Endothelial cell of umbilical vein (primary cell): ENCODE results near the gene OR2Z1. TPM values are rescaled to one million over a fixed set of nuclear protein-coding genes. Genes with fewer than 3 reads are reported as not detected.
"Not testable (repeated sequence)": the region's sequence is repeated elsewhere in the genome, so short reads cannot be mapped to it uniquely, and the experiment has no call there.

ENCODE experiments used
- BruUV-seq: library from RNA; stranded (reverse); fragments of 400-500 nt; replicated peaks from 2 replicates; lab custom pipeline; 2021; lab: Mats Ljungman, UMichigan
- CTCF ChIA-PET: fragments of 300-600, 350-600 bp; sonication (Branson Sonifier 250); formaldehyde crosslinking; loops from one replicate; lab custom pipeline; 2021; ENCODE audit warnings: antibody characterized with exemption, inconsistent platforms; lab: Charles Lee
- POLR2A ChIA-PET: fragments of 300-600, 350-600 bp; sonication (Branson Sonifier 250); formaldehyde crosslinking; loops from one replicate; lab custom pipeline; 2021; ENCODE audit warnings: antibody characterized with exemption, inconsistent platforms; lab: Charles Lee
- DNase-seq: peaks from one replicate; pipeline ENCODE4 v3.0.0-alpha.2; 2011; ENCODE audit warnings: low read depth, low spot score
- FAIRE-seq: peaks from 2 replicates; lab custom pipeline; 2011; peaks lifted over from hg19 to GRCh38; lab: Jason Lieb, UNC
- H2AFZ ChIP-seq: 2 replicates; pipeline ENCODE4 v1.6.0; 2012; ENCODE audit warnings: low read depth, low read length, control low read depth, inconsistent platforms
- H3K27ac ChIP-seq: 2 replicates; pipeline ENCODE4 v1.5.1; 2011; ENCODE audit warnings: low read depth, mild to moderate bottlenecking, control low read depth, low read length, moderate library complexity; ENCODE audit not compliant: insufficient read depth
- H3K27me3 ChIP-seq, 2 experiments: 2 replicates each; pipeline versions ENCODE4 v1.6.0 to v1.6.1; 2011; ENCODE audit warnings: low read length in 2 of 2, mixed read lengths in 1 of 2; ENCODE audit not compliant: control insufficient read depth in 2 of 2, insufficient read depth in 2 of 2
- H3K36me3 ChIP-seq, 2 experiments: 2 replicates in 1 of 2; 3 replicates in 1 of 2; pipeline ENCODE4 v1.5.1; 2011; ENCODE audit warnings: low read length in 2 of 2, mild to moderate bottlenecking in 1 of 2, moderate library complexity in 1 of 2; ENCODE audit not compliant: control insufficient read depth in 2 of 2, insufficient read depth in 2 of 2; ENCODE audit errors: extremely low read depth in 1 of 2
- H3K4me1 ChIP-seq: 3 replicates; pipeline ENCODE4 v1.5.1; 2011; ENCODE audit warnings: mild to moderate bottlenecking, low read length; ENCODE audit not compliant: control insufficient read depth, insufficient read depth; ENCODE audit errors: extremely low read depth
- H3K4me2 ChIP-seq: 2 replicates; pipeline ENCODE4 v1.6.1; 2011; ENCODE audit warnings: low read length, control low read depth, mixed read lengths; ENCODE audit not compliant: insufficient read depth
- H3K4me3 ChIP-seq, 3 experiments: fragments of 200-600 bp in 1 of 3; sonication (generic), shearing (Covaris generic) in 1 of 3; replicated peaks in 1 of 3; 2 replicates each; pipeline ENCODE4 v1.5.1; 2011 to 2016; ENCODE audit warnings: control low read depth in 3 of 3, low read length in 3 of 3, mild to moderate bottlenecking in 2 of 3, inconsistent platforms in 1 of 3, low read depth in 1 of 3, moderate library complexity in 1 of 3; ENCODE audit not compliant: insufficient read depth in 1 of 3
- H3K79me2 ChIP-seq: 2 replicates; pipeline ENCODE4 v1.6.0; 2012; ENCODE audit warnings: low read length, inconsistent platforms; ENCODE audit not compliant: control insufficient read depth, insufficient read depth
- H3K9ac ChIP-seq: replicated peaks from 2 replicates; pipeline ENCODE3; 2011; ENCODE audit warnings: low read length, control low read depth; ENCODE audit not compliant: insufficient read depth; ENCODE audit errors: extremely low read depth
- H3K9me1 ChIP-seq: replicated peaks from 3 replicates; pipeline ENCODE4 v1.6.0; 2011; ENCODE audit warnings: mild to moderate bottlenecking, low read length; ENCODE audit not compliant: control insufficient read depth, insufficient read depth; ENCODE audit errors: extremely low read depth
- H3K9me3 ChIP-seq: replicated peaks from 2 replicates; pipeline ENCODE4 v1.5.1; 2012; ENCODE audit warnings: low read length, inconsistent platforms; ENCODE audit not compliant: control insufficient read depth, insufficient read depth
- H4K20me1 ChIP-seq: replicated peaks from 2 replicates; pipeline ENCODE3; 2011; ENCODE audit warnings: mild to moderate bottlenecking, low read length; ENCODE audit not compliant: control insufficient read depth, insufficient read depth; ENCODE audit errors: extremely low read depth
- CTCF ChIP-seq, 2 donors: IDR thresholded peaks; 1 replicate in 1 of 2; 2 replicates in 1 of 2; pipeline ENCODE4 v1.5.1; 2011; ENCODE audit warnings: low read length in 2 of 2, mild to moderate bottlenecking in 2 of 2, moderate library complexity in 2 of 2, control low read depth in 1 of 2, inconsistent platforms in 1 of 2, low read depth in 1 of 2; ENCODE audit not compliant: insufficient read depth in 1 of 2; ENCODE audit errors: extremely low read depth in 1 of 2
- EZH2 ChIP-seq: IDR thresholded peaks from 2 replicates; pipeline ENCODE4 v1.6.1; 2012; ENCODE audit warnings: borderline replicate concordance, low read depth, mild to moderate bottlenecking, moderate library complexity, low read length, inconsistent platforms; ENCODE audit not compliant: severe bottlenecking
- FOS ChIP-seq: IDR thresholded peaks from 2 replicates; pipeline ENCODE4 v1.6.1; 2011; ENCODE audit warnings: mild to moderate bottlenecking, low read length, moderate library complexity, borderline replicate concordance; ENCODE audit not compliant: insufficient read depth
- GATA2 ChIP-seq: IDR thresholded peaks from 2 replicates; pipeline ENCODE4 v1.7.0; 2011; ENCODE audit warnings: low read depth, mild to moderate bottlenecking, moderate library complexity, mixed read lengths, low read length; ENCODE audit not compliant: insufficient read length, insufficient read depth
- JUN ChIP-seq: IDR thresholded peaks from 2 replicates; pipeline ENCODE4 v1.6.1; 2011; ENCODE audit warnings: borderline replicate concordance, low read depth; ENCODE audit not compliant: insufficient read length, insufficient read depth
- MAX ChIP-seq: IDR thresholded peaks from 2 replicates; pipeline ENCODE4 v1.6.1; 2011; ENCODE audit not compliant: insufficient read depth, insufficient read length
- MYC ChIP-seq: IDR thresholded peaks from one replicate; pipeline ENCODE4 v1.6.1; 2011; ENCODE audit warnings: mild to moderate bottlenecking, low read depth, low read length
- POLR2A ChIP-seq: IDR thresholded peaks from 2 replicates; pipeline ENCODE4 v1.6.1; 2012; ENCODE audit warnings: low read depth, mild to moderate bottlenecking, control low read depth, low read length
- POLR2AphosphoS5 ChIP-seq: IDR thresholded peaks from 2 replicates; pipeline ENCODE4 v1.6.1; 2012; ENCODE audit warnings: low read depth, mild to moderate bottlenecking, control low read depth, low read length, moderate library complexity; ENCODE audit not compliant: insufficient read depth
- dilution Hi-C: fragments of 300-500 bp; cut with MboI; formaldehyde crosslinking; loops from one replicate; pipeline ENCODE4 v1.15.0; 2019; ENCODE audit warnings: low sequenced_read_pairs; ENCODE audit not compliant: extremely low pct_ligation_motif_present
- intact Hi-C: fragments of 100-400 bp; cut with micrococcal nuclease; formaldehyde crosslinking; loops from one replicate; pipeline ENCODE4 v1.10.0; 2022
- polyA plus RNA-seq, 4 experiments: library from polyadenylated mRNA; depleted of rRNA in 3 of 4; stranded (reverse) in 3 of 4; unstranded in 1 of 4; fragments of >200 nt; gene quantifications; 2 replicates each; pipeline versions ENCODE4 v1.2.1 to v1.2.3, GENCODE V29; 2011 to 2012; ENCODE audit warnings: missing spikeins in 1 of 4
- total RNA-seq: library from RNA; stranded (reverse); gene quantifications from 2 replicates; pipeline ENCODE4 v1.2.3, GENCODE V29; 2021

OR2Z1 gene
- total and polyA plus RNA-seq, 2 donors (not counting 3 experiments of a cell fraction or from before 2014, with no cell fraction given) = not detected

DNA sequence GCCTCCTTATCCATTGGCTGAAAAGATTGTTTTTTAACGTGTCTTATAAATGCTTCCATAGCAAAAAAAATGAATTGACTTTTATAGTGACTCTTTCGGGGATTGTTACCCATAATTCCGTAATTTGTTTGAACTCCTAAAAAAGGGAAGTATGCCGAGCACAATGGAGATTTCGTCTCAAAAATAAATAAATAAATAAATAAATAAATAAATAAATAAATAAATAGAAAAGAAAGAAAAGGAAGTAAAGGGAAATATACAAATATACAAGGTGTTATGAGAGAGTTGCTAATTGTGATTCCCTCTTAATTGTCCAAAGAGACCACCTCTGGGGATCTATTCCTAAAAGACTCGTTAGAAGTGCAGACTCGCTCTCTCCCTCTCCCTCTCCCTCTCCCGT lies 16.9 kb downstream of the OR2Z1 start:
- BruUV-seq = no TSS peak
- Histone ChIP-seq H3K36me3 (no peaks in the 10 kb centered on the region), H3K9me3 (no peaks in the 10 kb centered on the region), H3K27ac (no peak overlapping the region), H3K4me3 (no peak overlapping the region), H3K27me3 (no peaks in the 10 kb centered on the region), H3K4me2 (no peak overlapping the region), H2AFZ (no peak overlapping the region), H3K79me2 (no peaks in the 10 kb centered on the region), H3K9ac (no peak overlapping the region), H3K9me1 (no peaks in the 10 kb centered on the region), H3K4me1 (no peaks in the 10 kb centered on the region), H4K20me1 (no peaks in the 10 kb centered on the region)
- TF ChIP-seq JUN = no peak
- no peak for TF ChIP-seq GATA2
- no peak for TF ChIP-seq MYC
- no peak for TF ChIP-seq MAX
- TF ChIP-seq POLR2AphosphoS5 = no peak
- no peak for TF ChIP-seq EZH2
- TF ChIP-seq CTCF (IDR thresholded peaks at IDR 0.05; ENCODE audit: extremely low read depth in 1 of 2, insufficient read depth in 1 of 2, low read depth in 1 of 2, low read length in 2 of 2) = no peak
- TF ChIP-seq POLR2A = no peak
- TF ChIP-seq FOS = no peak
- no peak for DNase-seq
- ChIA-PET CTCF (no interaction called here), POLR2A (no interaction called here)
- dilution Hi-C loops (no loop called here), intact Hi-C loops (no loop called here)
- no peak for FAIRE-seq

GRCh38 chr19:8739291-8740065 lies 18.0 kb downstream of the OR2Z1 start:
- H3K27ac ChIP-seq, H3K9ac ChIP-seq, H4K20me1 ChIP-seq, H3K79me2 ChIP-seq, dilution Hi-C loops, H3K9me3 ChIP-seq, POLR2A ChIA-PET, H3K27me3 ChIP-seq, H3K36me3 ChIP-seq, H2AFZ ChIP-seq, H3K4me3 ChIP-seq, BruUV-seq, H3K9me1 ChIP-seq, FAIRE-seq, H3K4me2 ChIP-seq, H3K4me1 ChIP-seq, DNase-seq, intact Hi-C loops, CTCF ChIA-PET: not testable (repeated sequence)

GRCh38 chr19:8767257-8767656 lies 45.8 kb downstream of the OR2Z1 start:
- H3K79me2 ChIP-seq, POLR2A ChIA-PET, H3K4me1 ChIP-seq: not testable (repeated sequence)

More at GRCh38 chr19:8767257-8767656, 45.8 kb downstream of the OR2Z1 start:
- H3K27me3 ChIP-seq, BruUV-seq, H4K20me1 ChIP-seq, CTCF ChIA-PET, FAIRE-seq, H3K36me3 ChIP-seq, H3K4me2 ChIP-seq, dilution Hi-C loops, H3K9ac ChIP-seq, H3K9me3 ChIP-seq, intact Hi-C loops, H3K9me1 ChIP-seq, DNase-seq, H3K27ac ChIP-seq, H3K4me3 ChIP-seq, H2AFZ ChIP-seq: not testable (repeated sequence)
